HG03025 (cell line): ENCODE results near the gene ATG10.

ENCODE experiments used
- ATAC-seq: cut with Tn5 transposase; IDR thresholded peaks from one replicate; pipeline ENCODE4 v1.9.1; 2021; ENCODE audit warnings: mild to moderate bottlenecking, moderate library complexity; ENCODE audit not compliant: unreplicated experiment, low FRiP score

ATG10 gene

GRCh38 chr5:82205005-82205404, 233.2 kb downstream of the ATG10 start:
- ATAC-seq, result no peak

- ATAC-seq, result no peak
Measured at GRCh38 chr5:82208371-82208770, 236.5 kb downstream of the ATG10 start.

- ATAC-seq, result no peak
Measured at GRCh38 chr5:82211855-82212572, 240.2 kb downstream of the ATG10 start.

GRCh38 chr5:82217917-82218316, 246.1 kb downstream of the ATG10 start:
- ATAC-seq, result no peak

GRCh38 chr5:82218374-82219156, 246.7 kb downstream of the ATG10 start:
- ATAC-seq, result no peak

- no peak for ATAC-seq
Measured at GRCh38 chr5:82221020-82221419, 249.2 kb downstream of the ATG10 start.

GRCh38 chr5:82222597-82223574, 251.1 kb downstream of the ATG10 start:
- ATAC-seq, result no peak

- ATAC-seq, result peak; percentile 90
Measured at GRCh38 chr5:82225525-82226172, 253.8 kb downstream of the ATG10 start.

GRCh38 chr5:82234885-82235284, 263.1 kb downstream of the ATG10 start:
- ATAC-seq, result no peak

GRCh38 chr5:82244151-82244550, 272.3 kb downstream of the ATG10 start:
- no peak for ATAC-seq

- no peak for ATAC-seq
Measured at GRCh38 chr5:82244854-82245635, 273.2 kb downstream of the ATG10 start.

GRCh38 chr5:82246960-82247574, 275.2 kb downstream of the ATG10 start:
- no peak for ATAC-seq

- ATAC-seq, result no peak
Measured at GRCh38 chr5:82252744-82253143, 280.9 kb downstream of the ATG10 start.

GRCh38 chr5:82255844-82256243, 284.0 kb downstream of the ATG10 start:
- ATAC-seq, result no peak

GRCh38 chr5:82257247-82257646, 285.4 kb downstream of the ATG10 start:
- ATAC-seq, result no peak

- ATAC-seq, result no peak
Measured at GRCh38 chr5:82257729-82258128, 285.9 kb downstream of the ATG10 start.

GRCh38 chr5:82259172-82259800, 287.5 kb downstream of the ATG10 start:
- no peak for ATAC-seq

GRCh38 chr5:82265047-82265446, 293.2 kb downstream of the ATG10 start:
- ATAC-seq, result no peak
